GM19397 (cell line): ENCODE results near the gene ELAVL2.

Source experiments
- ATAC-seq: cut with Tn5 transposase; IDR thresholded peaks from one replicate; pipeline ENCODE4 v1.9.1; 2021; ENCODE audit warnings: mild to moderate bottlenecking, moderate library complexity; ENCODE audit not compliant: unreplicated experiment

ELAVL2 gene

DNA sequence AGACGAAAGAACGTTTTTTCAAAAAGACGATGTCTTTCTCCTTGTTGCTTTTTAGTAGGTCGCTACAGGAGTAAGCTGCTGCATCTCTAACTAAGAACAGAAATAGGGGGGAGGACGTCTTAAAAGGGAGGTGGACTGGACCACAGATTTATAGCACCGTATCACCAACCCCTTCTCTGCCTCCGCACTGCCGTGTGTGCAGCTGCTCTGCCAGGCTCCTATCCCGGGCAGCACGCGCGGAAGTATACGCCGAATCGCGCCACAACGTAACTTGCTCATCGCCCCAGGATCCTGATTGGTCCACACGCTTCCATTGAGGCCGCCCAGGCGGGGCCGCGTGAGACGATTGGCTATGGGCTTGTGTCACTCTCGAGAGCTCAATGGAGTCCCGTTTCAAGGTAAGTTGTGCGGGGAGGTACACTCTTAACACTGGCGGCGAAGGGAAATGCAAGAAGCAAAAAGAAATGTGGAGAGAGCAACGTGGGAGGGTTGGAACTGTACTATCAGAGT, at the start of gene ELAVL2:
Gene ELAVL2 (minus strand): TSS at position 121 of the 510 bp plus-strand sequence. CDS start 64,006 bp downstream, outside the sequence.
- no peak for ATAC-seq

DNA sequence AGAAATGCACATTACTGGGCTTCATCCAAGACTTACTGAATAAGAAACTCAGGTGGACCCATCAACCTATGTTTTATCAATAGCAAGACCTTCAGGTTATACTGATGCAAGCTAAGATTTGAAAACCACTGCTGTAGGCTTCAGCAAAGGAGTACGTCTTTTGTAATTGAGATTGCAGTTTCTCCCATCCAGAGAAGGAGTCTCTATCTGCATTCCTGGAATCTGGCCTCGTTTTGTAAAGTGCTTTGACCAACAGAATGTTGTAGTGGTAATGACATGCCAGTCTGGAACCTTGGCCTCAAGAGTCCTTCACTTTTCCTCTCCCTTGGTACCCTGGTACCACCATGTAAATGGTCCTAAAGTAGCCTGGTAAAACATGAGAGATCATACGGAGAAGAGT, 32.2 kb upstream of the ELAVL2 start:
- no peak for ATAC-seq

DNA sequence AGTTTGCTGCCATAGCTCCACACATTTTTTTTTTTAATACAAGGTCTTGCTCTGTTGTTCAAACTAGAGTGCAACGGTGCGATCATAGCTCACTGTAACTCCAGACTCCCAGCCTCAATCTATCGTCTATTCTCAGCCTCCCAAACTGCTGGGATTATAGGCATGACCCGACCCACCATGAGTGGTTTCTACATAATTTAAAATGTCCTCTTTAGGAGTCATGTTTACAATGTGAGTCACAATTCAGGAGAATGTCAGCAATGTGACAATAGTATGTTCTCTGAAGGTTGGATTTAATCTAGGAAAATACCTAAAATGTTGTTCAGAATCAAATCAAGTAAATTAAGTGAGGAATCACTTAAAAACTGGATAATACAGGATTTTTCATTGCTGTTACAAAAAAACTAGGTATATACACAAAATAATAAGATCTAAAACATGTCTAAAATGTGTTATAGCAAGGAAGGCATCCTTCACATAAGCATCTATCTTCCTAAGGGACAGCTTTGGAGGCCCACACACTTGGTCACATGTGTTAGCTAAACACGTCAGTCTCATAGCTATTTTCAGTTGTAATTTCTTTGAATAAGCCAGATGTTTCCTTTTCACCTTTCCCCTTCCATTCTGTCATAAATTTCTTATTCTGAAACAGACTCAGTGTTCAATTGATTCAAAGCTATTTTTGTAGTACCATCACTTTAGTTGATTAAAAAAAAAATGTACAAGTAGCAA, 30.0 kb upstream of the ELAVL2 start:
- ATAC-seq: no peak

DNA sequence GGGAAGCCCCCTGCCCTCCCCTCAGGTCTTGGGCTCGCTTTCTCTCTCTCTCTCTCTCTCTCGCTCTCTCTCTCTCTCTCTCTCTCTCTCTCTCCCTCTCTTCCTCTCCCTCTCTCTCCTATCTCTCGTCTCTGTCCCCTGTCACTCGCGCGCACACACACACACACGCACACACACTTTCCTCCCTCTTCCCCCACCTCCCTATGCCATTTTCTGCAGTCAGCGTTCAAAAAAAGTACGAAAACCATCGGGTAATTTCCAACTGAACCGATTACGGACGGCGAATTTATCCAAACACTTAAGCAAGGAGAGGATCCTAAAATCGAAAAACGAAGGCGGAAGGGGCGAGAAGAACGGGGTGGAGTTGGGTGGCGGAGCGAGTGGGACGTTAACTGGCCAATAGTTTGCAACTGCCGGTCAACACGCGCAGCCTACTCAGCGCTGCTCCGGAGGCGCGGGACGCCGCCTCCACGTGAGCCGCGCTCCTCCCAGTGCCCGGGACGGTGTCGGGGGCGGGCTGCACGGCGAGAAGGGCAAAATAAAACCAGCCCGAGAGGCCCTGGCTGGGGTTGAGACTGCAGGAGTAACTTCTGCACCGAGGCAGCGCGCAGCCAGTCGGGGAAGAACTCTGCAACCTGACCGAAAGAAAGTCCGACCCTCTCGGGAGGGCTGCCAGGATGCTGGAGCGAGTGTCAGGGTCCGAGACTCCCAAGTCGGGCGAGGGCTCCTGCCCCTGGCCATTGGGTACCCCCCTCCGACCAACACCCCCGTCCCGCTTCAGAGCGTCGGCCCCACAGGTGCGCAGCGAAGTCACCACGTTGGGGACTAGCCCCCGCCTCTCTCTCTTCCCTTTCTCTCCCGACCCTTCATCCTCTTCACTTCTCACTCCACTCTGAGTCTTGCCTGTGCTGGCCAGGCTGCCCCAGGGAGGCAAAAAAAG, 24.9 kb upstream of the ELAVL2 start:
- no peak for ATAC-seq

DNA sequence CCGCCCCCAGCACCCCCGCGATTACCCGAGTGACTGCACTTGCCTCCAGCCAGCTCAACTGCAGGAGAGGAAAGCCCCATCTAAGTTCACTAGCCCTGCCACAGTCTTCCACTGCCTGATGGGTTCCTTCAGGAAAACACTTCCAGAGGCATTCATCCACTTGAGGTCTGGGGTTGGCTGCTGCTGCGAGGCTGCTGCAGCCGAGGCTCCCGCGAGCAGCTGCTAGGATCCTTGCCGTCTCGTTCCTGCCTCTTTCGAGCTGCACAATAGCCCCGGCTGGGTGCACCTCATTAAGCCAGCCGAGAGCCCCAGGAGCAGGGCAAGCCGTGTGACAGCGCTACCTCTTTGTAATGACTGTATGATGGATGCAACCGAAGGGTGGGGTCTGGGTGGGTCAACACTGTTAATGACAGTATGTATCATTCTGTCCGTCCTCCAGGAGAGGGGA, 24.2 kb upstream of the ELAVL2 start:
- no peak for ATAC-seq

DNA sequence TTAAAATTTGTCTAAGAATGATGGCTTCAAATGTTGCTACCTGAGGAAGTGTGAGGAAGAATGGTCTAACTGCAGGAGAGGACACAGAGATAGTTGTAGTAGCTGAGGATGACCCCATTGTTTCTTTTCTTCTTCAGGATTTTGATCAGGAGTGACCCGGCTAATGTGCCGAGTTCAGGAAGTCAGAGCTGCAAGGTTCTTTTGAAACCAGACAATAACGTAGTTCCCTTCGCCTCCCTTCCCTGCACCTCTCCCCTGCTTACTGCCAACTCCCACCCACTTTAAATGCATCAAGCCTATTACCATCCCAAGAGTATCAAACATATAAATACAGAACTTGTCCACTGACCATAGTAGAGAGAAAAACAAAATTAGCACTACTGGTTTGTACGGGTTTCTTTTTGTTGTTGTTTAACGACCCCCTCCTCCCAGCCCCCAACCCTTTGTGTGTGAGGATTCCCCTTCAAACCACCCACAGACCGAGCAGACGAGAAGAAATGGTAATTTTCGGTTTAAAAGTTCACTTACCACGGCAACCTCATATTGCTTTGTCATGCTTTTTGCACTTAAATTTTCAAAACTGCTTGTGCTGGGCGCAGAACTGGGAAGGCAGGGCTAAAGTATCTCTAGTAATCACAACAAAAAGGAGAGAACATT, 23.5 kb upstream of the ELAVL2 start:
- ATAC-seq: no peak

DNA sequence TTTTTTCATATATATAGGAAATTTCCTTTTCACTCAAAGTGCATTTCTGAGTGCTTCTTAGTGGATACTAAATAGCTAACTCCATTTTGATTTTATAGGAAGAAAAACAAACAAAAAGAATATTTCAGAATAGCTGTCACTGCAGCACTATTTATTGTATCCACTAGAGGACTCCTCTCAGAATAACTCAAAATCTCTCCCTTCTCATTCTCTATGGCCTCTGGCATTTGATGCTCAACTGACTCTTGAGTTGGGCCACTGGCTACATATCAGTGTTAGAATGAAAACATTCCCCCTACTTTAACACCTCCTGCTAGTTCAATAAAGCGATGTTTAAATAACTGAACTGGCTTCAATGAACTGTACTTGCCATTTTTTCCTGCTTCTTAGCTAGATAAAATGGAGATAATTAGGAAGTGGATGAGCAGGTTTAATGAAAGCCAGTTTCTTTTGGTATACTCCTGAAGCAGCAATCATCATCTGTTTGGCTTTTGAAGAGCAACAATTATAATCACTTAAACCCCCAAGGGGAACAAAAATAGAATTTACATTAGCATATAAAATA, 16.6 kb upstream of the ELAVL2 start:
- no peak for ATAC-seq

DNA sequence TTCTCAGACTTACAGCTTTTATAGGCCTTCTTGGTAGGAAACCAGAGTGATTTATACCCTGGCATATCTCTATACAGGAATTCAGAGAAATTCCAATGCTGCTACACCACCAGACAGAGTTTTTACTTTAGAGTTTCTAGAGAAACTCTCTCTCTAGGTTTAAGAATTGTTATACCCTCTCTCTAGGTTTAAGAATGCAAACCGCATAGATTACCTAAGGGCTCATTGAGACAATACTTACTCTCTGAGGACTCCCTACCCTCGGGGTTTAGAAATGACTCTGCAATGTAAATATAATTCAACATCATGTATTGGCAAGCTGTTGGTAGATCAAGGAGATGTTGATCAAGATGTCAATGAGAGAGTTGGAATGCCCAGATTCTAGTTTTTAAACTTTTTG, 15.3 kb upstream of the ELAVL2 start:
- no peak for ATAC-seq

DNA sequence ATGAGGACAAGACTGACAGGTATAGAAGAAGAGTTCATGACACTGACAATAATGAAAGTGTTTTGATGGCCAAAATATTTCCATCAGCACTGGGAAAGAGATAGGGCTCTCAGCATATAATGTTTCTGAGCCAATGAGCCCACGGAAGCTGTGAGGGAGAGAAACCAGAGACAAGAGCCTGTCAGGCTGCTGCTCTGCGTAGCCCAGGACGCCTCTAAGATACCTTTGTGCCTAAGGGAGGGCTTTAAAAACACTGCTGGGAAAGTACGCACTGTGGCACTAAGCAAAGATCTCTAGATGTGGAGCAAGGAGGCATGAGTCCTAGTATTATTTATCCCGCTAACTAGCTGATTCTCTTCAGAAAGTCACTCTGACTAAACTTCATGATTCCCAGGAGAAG, 11.0 kb upstream of the ELAVL2 start:
- no peak for ATAC-seq

DNA sequence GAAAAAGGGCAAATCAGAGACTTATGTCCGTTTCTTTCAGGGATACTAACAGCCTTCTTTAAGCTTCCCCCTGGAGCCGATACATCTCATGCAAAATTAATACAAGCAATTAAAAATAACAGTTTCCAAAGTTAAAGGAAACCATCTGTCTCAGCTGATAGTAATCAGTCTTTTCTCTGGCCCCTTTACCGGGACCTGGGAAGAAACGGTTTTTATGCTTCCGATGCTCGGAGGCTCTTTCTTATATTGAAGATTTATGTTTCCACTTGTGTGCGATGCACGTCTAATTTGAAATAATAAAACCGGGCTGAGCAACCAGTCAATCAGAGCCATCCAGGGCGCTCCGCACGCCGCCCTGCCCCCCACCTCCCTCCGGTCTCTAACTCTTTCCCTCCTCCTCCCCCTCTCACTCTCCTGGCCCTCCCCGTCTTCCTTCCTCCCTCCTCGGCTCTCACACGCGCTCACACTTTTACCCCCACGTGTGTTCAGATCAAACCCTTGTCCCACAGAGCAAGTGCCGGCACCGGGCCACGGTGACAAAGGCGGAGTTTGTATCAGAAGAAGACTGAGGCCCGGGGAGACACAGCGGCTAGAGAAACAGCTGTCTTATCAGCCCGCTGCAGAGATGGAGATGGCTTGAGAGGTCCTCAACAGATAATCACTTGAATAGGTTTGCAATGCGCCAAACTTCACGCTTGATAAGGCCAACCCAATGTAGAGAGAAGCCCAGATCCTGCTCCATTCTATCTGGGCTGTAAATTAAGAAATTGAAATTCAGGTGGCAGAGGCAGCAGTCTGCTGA, 5.1 kb upstream of the ELAVL2 start:
- ATAC-seq: no peak

DNA sequence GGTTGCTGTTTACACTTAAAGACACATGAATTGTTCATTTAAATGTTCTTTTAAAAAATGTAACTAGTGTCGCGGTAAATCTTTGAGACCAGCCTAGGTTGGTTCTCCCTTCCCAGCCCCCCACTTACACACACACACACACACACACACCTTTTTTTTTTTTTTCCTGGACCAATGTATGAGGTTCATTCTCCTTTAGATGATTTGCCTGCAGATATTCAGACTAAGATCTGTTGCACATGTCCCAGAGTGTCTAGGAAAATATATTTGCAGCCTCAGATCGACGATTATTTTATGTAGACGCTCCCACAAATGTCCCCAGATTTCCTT, 4.4 kb upstream of the ELAVL2 start:
- no peak for ATAC-seq

DNA sequence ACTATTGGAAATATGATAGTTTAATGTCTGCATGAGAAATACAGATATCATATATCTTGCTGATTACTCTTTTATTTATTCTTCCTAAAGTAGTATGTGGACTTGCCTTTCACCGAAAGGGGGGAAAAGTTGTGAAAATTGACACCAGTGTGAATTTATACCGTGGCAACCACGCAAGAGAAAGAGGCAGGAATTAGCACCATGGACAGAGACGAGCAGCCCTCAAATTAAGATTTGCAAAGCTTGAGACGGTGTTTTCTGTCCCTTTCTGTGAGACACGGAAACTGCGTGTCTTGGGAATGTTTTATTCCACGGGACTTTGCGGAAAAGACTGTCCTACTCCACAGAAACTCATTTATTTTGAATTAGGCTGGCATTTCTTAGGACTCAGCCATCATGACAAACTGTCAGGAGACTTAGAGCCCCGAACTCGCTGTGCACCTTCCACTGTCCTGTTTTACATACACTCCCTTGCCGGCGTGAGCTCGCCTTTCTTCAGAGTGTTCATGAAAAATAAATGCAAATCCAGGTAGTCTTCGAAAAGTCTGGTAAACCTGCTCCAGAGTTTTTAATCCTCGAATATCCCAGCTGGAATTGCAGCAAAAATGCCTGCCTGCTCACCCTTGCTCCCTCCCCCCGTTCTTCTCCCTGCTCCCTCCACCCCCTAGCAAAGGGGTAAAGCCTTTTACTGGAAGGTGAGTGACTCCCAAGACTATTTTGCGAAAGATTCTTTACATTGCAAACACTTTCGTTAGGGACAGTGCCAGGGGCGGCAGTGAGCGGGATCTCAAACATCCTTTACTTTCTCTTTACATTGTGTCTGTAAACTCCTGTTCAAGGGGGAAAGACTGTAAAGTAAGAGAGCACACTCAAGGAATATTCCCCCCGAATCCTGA, 3.8 kb upstream of the ELAVL2 start:
- ATAC-seq: no peak

DNA sequence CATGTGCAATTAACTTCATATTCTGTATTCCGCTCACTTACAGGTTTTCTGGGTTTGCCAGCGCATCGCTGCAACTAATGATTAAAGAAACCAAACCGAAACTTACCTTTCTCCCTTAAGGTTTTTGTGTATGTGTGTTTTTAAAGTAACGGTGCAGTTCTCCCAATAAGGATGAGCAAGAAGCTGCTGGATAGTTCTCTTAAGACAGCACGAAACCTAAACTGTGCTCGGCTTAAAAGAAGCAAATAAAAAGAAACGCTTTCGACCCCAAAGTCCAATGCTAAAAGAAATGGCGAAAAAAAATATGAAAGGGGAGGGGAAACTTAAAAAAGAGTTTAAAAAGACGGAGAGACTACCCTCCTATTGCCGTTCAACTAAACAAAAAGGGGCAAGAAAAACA, 340 bp downstream of the ELAVL2 start:
- no peak for ATAC-seq

DNA sequence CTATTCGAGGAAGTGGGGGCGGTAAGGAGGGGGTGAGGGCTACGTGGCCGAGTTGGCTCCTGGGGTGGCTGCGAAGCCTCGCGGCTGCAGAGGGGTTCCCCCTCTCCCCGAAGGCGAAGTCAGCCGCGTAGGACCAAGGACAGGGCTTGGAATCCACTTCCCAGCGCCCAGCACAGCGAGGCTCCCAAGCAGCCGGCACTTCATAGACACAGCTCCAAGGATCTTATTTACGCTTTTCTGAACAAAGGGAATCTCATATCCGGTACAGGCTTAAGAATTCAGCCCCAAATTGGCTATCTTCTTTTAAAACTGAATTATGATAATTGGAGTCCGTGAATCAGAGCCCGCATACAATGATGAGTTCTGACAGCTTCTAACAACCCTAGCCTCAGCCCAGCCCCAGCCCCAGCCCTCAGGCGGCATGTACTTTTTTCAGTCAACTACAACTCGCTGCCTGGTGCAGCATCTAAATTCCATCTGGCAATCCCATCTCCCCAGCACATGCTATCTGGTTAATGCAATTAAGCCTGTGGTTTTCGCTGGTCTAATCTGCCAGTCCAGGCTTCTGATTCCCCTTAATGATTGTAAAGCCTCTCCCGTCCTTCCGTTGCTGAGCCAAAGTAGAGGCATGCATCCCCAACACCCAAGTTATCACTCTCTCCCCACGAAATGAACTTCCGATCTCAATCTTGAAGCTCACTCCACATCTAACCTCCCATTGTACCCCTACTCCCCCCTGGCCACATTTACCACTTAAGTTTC, 1.0 kb downstream of the ELAVL2 start:
- no peak for ATAC-seq

DNA sequence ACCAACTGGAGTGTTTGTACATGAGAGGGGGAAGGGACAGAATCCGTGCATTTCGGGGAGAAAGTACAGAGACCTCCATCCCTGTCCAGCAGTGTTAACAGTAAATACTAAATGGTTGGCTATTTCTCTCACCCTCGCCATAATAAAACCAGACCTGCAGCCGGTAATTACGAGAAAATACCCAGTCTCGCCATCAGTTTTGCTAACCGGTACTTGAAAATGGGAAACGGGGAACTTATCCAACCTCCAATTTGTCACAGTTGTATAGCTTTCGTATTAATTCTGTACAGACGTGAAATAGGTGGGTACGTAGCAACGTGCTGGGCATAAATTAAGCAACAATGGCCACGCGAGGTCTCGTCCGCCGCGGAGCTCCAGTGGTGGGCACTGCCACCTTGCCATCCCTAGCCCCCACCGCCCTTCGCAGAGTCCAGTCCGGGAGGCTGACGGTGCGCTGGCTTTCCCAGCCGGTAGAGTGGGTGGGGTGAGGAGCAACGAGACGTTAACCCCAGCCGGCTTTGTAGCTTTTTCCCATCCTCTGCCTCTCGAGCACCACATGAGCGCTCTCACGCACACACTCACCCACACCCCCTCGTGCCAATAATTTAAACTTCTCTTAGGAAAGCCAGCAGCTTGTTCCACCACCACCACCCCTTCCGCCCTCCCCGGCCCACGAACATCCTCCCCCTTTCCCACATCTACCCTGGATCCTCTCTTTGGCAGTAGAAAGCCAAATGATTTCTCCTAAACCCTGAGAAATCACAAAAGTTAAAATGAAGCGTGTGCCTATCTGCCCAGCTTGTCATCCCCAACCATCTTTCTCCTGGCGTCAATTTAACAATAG, 1.8 kb downstream of the ELAVL2 start:
- ATAC-seq: no peak

DNA sequence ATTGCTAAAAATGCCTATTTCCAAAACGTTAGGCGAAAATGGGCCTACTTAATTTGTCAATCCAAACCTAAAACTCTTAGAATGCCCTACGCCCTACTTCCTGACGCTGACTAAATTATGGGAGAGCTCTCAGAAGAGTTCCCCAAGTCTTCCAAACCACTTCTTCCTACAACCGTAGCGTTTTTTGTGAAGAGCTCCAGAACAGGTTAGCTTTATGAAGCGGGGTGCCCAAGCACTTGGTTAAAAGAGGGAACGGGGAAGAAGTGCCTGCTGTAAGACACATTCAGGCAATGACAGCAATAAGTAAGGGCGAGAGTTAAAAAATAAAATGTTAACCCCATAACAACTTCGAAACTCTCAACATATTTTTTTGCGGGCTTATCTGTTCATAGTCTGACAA, 2.8 kb downstream of the ELAVL2 start:
- ATAC-seq: no peak

DNA sequence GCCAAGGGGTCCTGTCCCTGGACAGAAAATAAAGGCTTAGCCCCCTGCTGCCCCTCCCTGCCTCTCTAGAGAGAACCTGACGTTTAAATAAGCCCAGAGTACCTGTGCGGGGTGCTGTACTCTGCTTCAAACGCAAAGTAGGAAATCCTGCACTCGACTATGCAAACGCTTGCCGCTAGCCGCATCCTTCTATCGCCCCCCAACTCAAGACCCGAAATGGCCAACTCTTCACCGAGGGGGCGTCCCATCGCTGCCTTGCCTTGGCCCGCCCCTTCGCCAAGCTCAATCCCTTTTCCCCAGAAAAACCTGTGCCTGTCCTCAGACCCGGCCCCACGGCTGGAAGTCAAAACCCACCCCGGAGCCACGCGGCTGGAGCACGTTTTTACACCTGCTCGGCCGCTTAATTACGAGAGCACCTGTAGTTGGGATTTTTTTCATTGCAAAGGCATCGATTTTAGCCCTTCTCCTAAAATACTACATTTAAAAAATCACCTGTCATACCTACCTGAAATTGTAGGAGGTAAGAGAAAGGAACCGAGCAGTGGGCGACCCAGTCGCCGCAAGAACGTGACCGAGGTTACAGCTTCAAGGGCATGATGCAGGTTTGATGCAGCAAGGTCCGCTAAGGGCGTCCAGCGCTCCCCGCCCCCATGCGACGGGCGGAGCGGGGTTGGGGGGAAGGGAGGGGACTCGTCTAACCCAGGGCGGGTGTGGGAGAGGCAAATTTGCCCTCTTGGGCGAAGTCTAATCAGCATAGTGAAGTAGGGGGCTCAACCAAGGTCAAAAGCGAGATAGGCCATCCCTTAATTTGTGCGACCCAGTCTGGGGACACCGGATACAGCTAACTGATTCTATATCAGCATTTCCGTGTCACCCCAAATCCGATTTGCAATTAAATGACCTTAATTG, 3.5 kb downstream of the ELAVL2 start:
- ATAC-seq: no peak
